Measurements from ENCODE around the gene OCRL. TPM values are rescaled to one million over a fixed set of nuclear protein-coding genes. Genes with fewer than 3 reads are reported as not detected.

Gene OCRL
- total RNA-seq, 3 donors from 2014 or later: 27.0 to 34.5 (median 30.7) TPM

- Histone ChIP-seq H3K36me3 (ENCODE audit: low read depth) (no peaks in the 10 kb centered on the region), H3K4me3 (no peak overlapping the region), H3K4me1 (ENCODE audit: low read depth) (no peaks in the 10 kb centered on the region), H3K9me3 (no peaks in the 10 kb centered on the region)
- ATAC-seq (no peak), DNase-seq (no peak)
- intact Hi-C loops (cut with DNase I, micrococcal nuclease): no loop called here
- TF ChIP-seq CTCF (IDR thresholded peaks at IDR 0.05): no peak
Measured at GRCh38 chrX:129520151-129520550, 19.9 kb upstream of the OCRL start.

GRCh38 chrX:129522184-129523078, 17.6 kb upstream of the OCRL start:
- ATAC-seq (peak; percentile 53), DNase-seq (peak in 2 of 3 donors; percentile 14 to 40)
- H3K4me3 ChIP-seq: no peak overlapping the region
- no peak for TF ChIP-seq CTCF (IDR thresholded peaks at IDR 0.05)
- H3K4me1 ChIP-seq (ENCODE audit: low read depth): no peaks in the 10 kb centered on the region
- intact Hi-C loops (cut with DNase I, micrococcal nuclease): no loop called here
- no peaks in the 10 kb centered on the region for H3K36me3 ChIP-seq (ENCODE audit: low read depth)
- H3K9me3 ChIP-seq: no peaks in the 10 kb centered on the region

- ATAC-seq: peak; percentile 40
- intact Hi-C loops (cut with DNase I, micrococcal nuclease): no loop called here
Measured at GRCh38 chrX:129523079-129523911, 16.8 kb upstream of the OCRL start, which contains the start of gene SMARCA1. Gene SMARCA1, minus strand, starts transcription at chrX:129523490. Its CDS starts 120 bp downstream, at chrX:129523370.

GRCh38 chrX:129524250-129524850, 15.7 kb upstream of the OCRL start:
- H3K4me3 ChIP-seq: no peak overlapping the region
- ATAC-seq (no peak), DNase-seq (no peak)
- H3K36me3 ChIP-seq (ENCODE audit: low read depth): no peaks in the 10 kb centered on the region
- H3K9me3 ChIP-seq: no peaks in the 10 kb centered on the region
- intact Hi-C loops (cut with DNase I, micrococcal nuclease): no loop called here
- TF ChIP-seq CTCF (IDR thresholded peaks at IDR 0.05): no peak
- H3K4me1 ChIP-seq (ENCODE audit: low read depth): no peaks in the 10 kb centered on the region

More at GRCh38 chrX:129523079-129523911, 16.8 kb upstream of the OCRL start, which contains the start of gene SMARCA1:
- no peaks in the 10 kb centered on the region for H3K4me1 ChIP-seq (ENCODE audit: low read depth)
- no peaks in the 10 kb centered on the region for H3K36me3 ChIP-seq (ENCODE audit: low read depth)
- TF ChIP-seq CTCF (IDR thresholded peaks at IDR 0.05): no peak
- no peaks in the 10 kb centered on the region for H3K9me3 ChIP-seq
- peak in 2 of 3 donors; percentile 6 to 23 for DNase-seq
- H3K4me3 ChIP-seq: no peak within 1 kb of the TSS

- Histone ChIP-seq H3K36me3 (ENCODE audit: low read depth) (no peaks in the 10 kb centered on the region), H3K9me3 (no peaks in the 10 kb centered on the region), H3K4me1 (ENCODE audit: low read depth) (no peaks in the 10 kb centered on the region), H3K4me3 (no peak overlapping the region)
- DNase-seq: no peak
- ATAC-seq: no peak
- no peak for TF ChIP-seq CTCF (IDR thresholded peaks at IDR 0.05)
- intact Hi-C loops (cut with DNase I, micrococcal nuclease): no loop called here
Measured at GRCh38 chrX:129525162-129525561, 14.9 kb upstream of the OCRL start.

Data from mucosa of descending colon (tissue), 3 donors.